MM.1S (cell line): Measurements from ENCODE around the gene GALNT15.
A peak's percentile ranks its signal among the peaks of the same experiment; 100 is the strongest.

Experiments used
- DNase-seq: peaks from one replicate; pipeline ENCODE4 v3.0.0-alpha.2; 2015
- H2AFZ ChIP-seq: fragments of 300-600 bp; sonication (generic); 2 replicates; pipeline ENCODE4 v1.6.0; 2016; ENCODE audit warnings: antibody characterized with exemption, low read length
- H3F3A ChIP-seq: fragments of 300-600 bp; sonication (generic); 2 replicates; pipeline ENCODE4 v1.6.1; 2016; ENCODE audit warnings: mild to moderate bottlenecking, antibody characterized with exemption, low read length, moderate library complexity, mixed read lengths; ENCODE audit not compliant: insufficient read depth
- H3K27ac ChIP-seq: fragments of 300-600 bp; sonication (generic); 2 replicates; pipeline ENCODE4 v1.5.1; 2016; ENCODE audit warnings: mild to moderate bottlenecking, low read length
- H3K27me3 ChIP-seq: fragments of 300-600 bp; sonication (generic); replicated peaks from 2 replicates; pipeline ENCODE4 v1.6.0; 2016; ENCODE audit warnings: low read length; ENCODE audit not compliant: insufficient read depth
- H3K36me3 ChIP-seq: fragments of 300-600 bp; sonication (generic); replicated peaks from 2 replicates; pipeline ENCODE4 v1.6.1; 2016; ENCODE audit warnings: mild to moderate bottlenecking, low read length, mixed read lengths; ENCODE audit not compliant: insufficient read depth
- H3K4me1 ChIP-seq: fragments of 300-600 bp; sonication (generic); 2 replicates; pipeline ENCODE4 v1.6.1; 2016; ENCODE audit warnings: low read length, mixed read lengths
- H3K4me2 ChIP-seq: fragments of 300-600 bp; sonication (generic); 2 replicates; pipeline ENCODE4 v1.6.0; 2016; ENCODE audit warnings: low read depth, low read length
- H3K4me3 ChIP-seq: fragments of 300-600 bp; sonication (generic); 2 replicates; pipeline ENCODE4 v1.5.1; 2016; ENCODE audit warnings: low read length, mixed read lengths
- H3K79me2 ChIP-seq: fragments of 300-600 bp; sonication (generic); 2 replicates; pipeline ENCODE4 v1.6.1; 2016; ENCODE audit warnings: mixed run types, low read length, mixed read lengths
- H3K9ac ChIP-seq: fragments of 300-600 bp; sonication (generic); 2 replicates; pipeline ENCODE4 v1.6.1; 2016; ENCODE audit warnings: low read length, mixed read lengths
- H3K9me2 ChIP-seq: fragments of 300-600 bp; sonication (generic); replicated peaks from 2 replicates; pipeline ENCODE4 v1.6.1; 2016; ENCODE audit warnings: mild to moderate bottlenecking, low read length, mixed read lengths; ENCODE audit not compliant: insufficient read depth
- H3K9me3 ChIP-seq: fragments of 300-600 bp; sonication (generic); replicated peaks from 2 replicates; pipeline ENCODE4 v1.6.1; 2016; ENCODE audit warnings: mild to moderate bottlenecking, low read length, mixed read lengths; ENCODE audit not compliant: insufficient read depth
- H4K20me1 ChIP-seq: fragments of 300-600 bp; sonication (generic); 2 replicates; pipeline ENCODE4 v1.6.1; 2016; ENCODE audit warnings: mild to moderate bottlenecking, low read length, moderate library complexity, mixed read lengths; ENCODE audit not compliant: insufficient read depth
- CTCF ChIP-seq: fragments of 300-600 bp; sonication (generic); IDR thresholded peaks from 2 replicates; pipeline ENCODE4 v1.5.1; 2016; ENCODE audit warnings: antibody characterized with exemption, low read length, mixed read lengths
- EZH2 ChIP-seq: fragments of 300-600 bp; sonication (generic); optimal IDR thresholded peaks from 2 replicates; pipeline ENCODE3; 2017; ENCODE audit warnings: low read depth, mild to moderate bottlenecking, antibody characterized with exemption, low read length, mixed read lengths
- EZH2phosphoT487 ChIP-seq: fragments of 300-600 bp; sonication (generic); IDR thresholded peaks from 2 replicates; pipeline ENCODE4 v1.6.1; 2018; ENCODE audit warnings: antibody characterized with exemption, low read length

GALNT15 gene

GRCh38 chr3:16150285-16150684 lies 24.2 kb upstream of the GALNT15 start:
- H3K4me1 ChIP-seq: no peaks in the 10 kb centered on the region
- no peaks in the 10 kb centered on the region for H3K36me3 ChIP-seq
- TF ChIP-seq EZH2: no peak
- TF ChIP-seq CTCF: no peak
- TF ChIP-seq EZH2phosphoT487: no peak
- no peak for DNase-seq
- H3K4me2 ChIP-seq: no peak overlapping the region
- H2AFZ ChIP-seq: no peak overlapping the region
- no peak overlapping the region for H3K27ac ChIP-seq
- H3K9me3 ChIP-seq: no peaks in the 10 kb centered on the region
- no peaks in the 10 kb centered on the region for H3K79me2 ChIP-seq
- no peaks in the 10 kb centered on the region for H4K20me1 ChIP-seq
- H3K9ac ChIP-seq: no peak overlapping the region
- H3K27me3 ChIP-seq: no peaks in the 10 kb centered on the region
- H3K9me2 ChIP-seq: no peaks in the 10 kb centered on the region
- no peaks in the 10 kb centered on the region for H3F3A ChIP-seq
- no peak overlapping the region for H3K4me3 ChIP-seq

- no peak overlapping the region for H2AFZ ChIP-seq
- peak; percentile 34 for DNase-seq
- H3K4me2 ChIP-seq: no peak overlapping the region
- H3F3A ChIP-seq: no peaks in the 10 kb centered on the region
- no peaks in the 10 kb centered on the region for H3K36me3 ChIP-seq
- H3K4me3 ChIP-seq: no peak overlapping the region
- H3K9me2 ChIP-seq: no peaks in the 10 kb centered on the region
- H3K79me2 ChIP-seq: no peaks in the 10 kb centered on the region
- no peaks in the 10 kb centered on the region for H3K27me3 ChIP-seq
- no peaks in the 10 kb centered on the region for H3K4me1 ChIP-seq
- TF ChIP-seq CTCF (no peak), EZH2 (no peak), EZH2phosphoT487 (no peak)
- no peaks in the 10 kb centered on the region for H4K20me1 ChIP-seq
- H3K27ac ChIP-seq: no peak overlapping the region
- H3K9ac ChIP-seq: no peak overlapping the region
- no peaks in the 10 kb centered on the region for H3K9me3 ChIP-seq
Observed at GRCh38 chr3:16151109-16151508, 23.4 kb upstream of the GALNT15 start.

- H3K9me3 ChIP-seq: no peaks in the 10 kb centered on the region
- no peaks in the 10 kb centered on the region for H3K27me3 ChIP-seq
- no peaks in the 10 kb centered on the region for H3K36me3 ChIP-seq
- no peak for DNase-seq
- H3K79me2 ChIP-seq: no peaks in the 10 kb centered on the region
- no peak overlapping the region for H2AFZ ChIP-seq
- no peak overlapping the region for H3K4me2 ChIP-seq
- H3K9ac ChIP-seq: no peak overlapping the region
- no peaks in the 10 kb centered on the region for H3F3A ChIP-seq
- H3K27ac ChIP-seq: no peak overlapping the region
- H4K20me1 ChIP-seq: no peaks in the 10 kb centered on the region
- TF ChIP-seq EZH2: no peak
- no peak for TF ChIP-seq CTCF
- TF ChIP-seq EZH2phosphoT487: no peak
- H3K9me2 ChIP-seq: no peaks in the 10 kb centered on the region
- H3K4me1 ChIP-seq: no peaks in the 10 kb centered on the region
- H3K4me3 ChIP-seq: no peak overlapping the region
Observed at GRCh38 chr3:16168211-16168610, 6.3 kb upstream of the GALNT15 start.
